ENCODE measurements around the gene GRM8.

The GRM8 gene

DNA sequence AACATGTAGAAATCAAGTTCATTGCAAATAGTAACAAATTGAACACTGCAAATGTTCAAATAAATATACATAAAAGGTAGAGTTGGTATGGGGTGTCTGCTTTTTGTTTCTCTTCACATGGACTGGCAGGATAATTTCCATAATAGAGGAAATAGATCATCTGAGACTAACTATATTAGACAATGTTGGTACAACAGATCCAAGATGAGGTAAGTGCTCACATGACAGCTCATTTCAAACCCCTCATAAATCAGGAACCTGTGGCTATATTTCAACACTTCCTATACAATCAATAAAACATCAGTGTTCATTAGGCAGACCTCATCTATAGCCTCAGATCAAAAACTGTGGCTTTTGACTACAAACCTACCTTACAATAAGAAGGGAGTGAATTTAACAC is 469.1 kb downstream of the GRM8 start:
- DNase-seq (ENCODE audit: insufficient read length) (no peak), FAIRE-seq (no peak)
- TF ChIP-seq POLR2A (IDR thresholded peaks at IDR 0.05; ENCODE audit: low read depth, low read length), result no peak

DNA sequence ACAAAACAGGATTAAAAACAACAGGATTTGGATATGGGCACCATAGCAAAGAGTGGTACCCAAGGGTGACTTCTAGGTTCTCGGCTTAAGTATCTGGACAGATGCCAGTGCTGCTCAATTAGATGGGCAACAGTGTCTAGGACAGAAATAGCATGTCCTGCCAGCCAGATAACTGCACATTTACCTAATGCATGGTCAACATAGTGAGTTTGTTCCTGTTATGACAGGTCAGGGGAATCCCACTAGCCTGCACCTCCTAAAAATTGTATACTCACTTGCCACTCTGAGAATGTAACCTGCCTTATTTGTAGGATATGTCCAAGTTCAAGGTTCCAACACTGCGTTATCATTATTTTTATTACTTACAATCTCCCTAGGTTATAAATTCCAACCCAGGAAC is 471.7 kb downstream of the GRM8 start:
- DNase-seq (ENCODE audit: insufficient read length) (no peak), FAIRE-seq (peak; percentile 89)
- TF ChIP-seq POLR2AphosphoS5 (IDR thresholded peaks at IDR 0.05; ENCODE audit: low read depth, low read length), result no peak
- no peak for TF ChIP-seq POLR2A (IDR thresholded peaks at IDR 0.05; ENCODE audit: low read depth, low read length)
- no peak for TF ChIP-seq TAF1 (IDR thresholded peaks at IDR 0.05; ENCODE audit: borderline replicate concordance, low read depth, low read length)

GRCh38 chr7:126778101-126778500 is 474.6 kb downstream of the GRM8 start:
- FAIRE-seq (no peak), DNase-seq (ENCODE audit: insufficient read length) (no peak)
- no peak for TF ChIP-seq POLR2AphosphoS5 (IDR thresholded peaks at IDR 0.05; ENCODE audit: low read depth, low read length)
- no peak for TF ChIP-seq POLR2A (IDR thresholded peaks at IDR 0.05; ENCODE audit: low read depth, low read length)
- no peak for TF ChIP-seq TAF1 (IDR thresholded peaks at IDR 0.05; ENCODE audit: borderline replicate concordance, low read depth, low read length)

DNA sequence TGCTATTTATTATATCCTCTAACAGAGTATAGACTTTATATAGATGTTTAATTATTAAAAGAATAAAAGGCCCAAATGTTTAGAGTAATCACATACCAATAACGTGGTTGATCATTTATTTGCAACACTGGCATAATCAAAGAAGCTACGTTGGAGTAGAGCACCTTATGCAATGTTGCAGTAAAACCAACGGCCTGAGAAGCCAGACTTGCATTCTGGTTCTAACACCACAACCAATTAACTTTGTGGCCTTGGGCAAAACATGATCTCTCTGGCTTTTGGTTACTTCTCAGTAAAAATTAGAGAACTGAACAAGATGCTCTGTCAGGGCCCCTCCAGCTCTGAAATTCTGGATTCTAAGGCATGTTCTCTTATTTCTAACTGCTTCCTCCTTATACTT is 476.2 kb downstream of the GRM8 start:
- TF ChIP-seq TAF1 (IDR thresholded peaks at IDR 0.05; ENCODE audit: borderline replicate concordance, low read depth, low read length) (no peak), POLR2AphosphoS5 (IDR thresholded peaks at IDR 0.05; ENCODE audit: low read depth, low read length) (no peak), POLR2A (IDR thresholded peaks at IDR 0.05; ENCODE audit: low read depth, low read length) (no peak)
- DNase-seq (ENCODE audit: insufficient read length) (no peak), FAIRE-seq (no peak)

GRCh38 chr7:126774077-126774476 is 478.7 kb downstream of the GRM8 start:
- no peak for DNase-seq (ENCODE audit: insufficient read length)
- no peak for TF ChIP-seq POLR2A (IDR thresholded peaks at IDR 0.05; ENCODE audit: low read depth, low read length)
- TF ChIP-seq TAF1 (IDR thresholded peaks at IDR 0.05; ENCODE audit: borderline replicate concordance, low read depth, low read length), result no peak
- no peak for TF ChIP-seq POLR2AphosphoS5 (IDR thresholded peaks at IDR 0.05; ENCODE audit: low read depth, low read length)
- no peak for FAIRE-seq

DNA sequence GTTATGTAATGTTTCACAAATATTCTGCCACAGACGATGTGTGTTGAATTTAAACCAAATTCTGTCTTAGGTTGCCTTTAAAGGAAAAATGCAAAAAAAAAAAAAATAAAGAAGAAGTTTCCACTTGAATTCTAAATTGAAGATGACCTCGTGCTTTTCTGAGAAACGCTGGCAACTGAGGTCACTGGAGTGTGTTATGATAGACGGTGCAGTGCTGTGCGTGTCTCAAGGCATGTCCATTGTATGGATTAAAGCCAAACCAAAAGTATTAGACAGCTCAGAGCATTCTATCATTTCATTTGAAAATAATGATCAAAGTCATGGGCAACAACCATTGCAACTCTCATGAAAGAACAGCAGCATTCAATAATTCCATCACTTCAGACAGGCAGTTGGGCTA is 483.9 kb downstream of the GRM8 start:
- DNase-seq (ENCODE audit: insufficient read length) (no peak), FAIRE-seq (no peak)
- TF ChIP-seq POLR2A (IDR thresholded peaks at IDR 0.05; ENCODE audit: low read depth, low read length) (no peak), TAF1 (IDR thresholded peaks at IDR 0.05; ENCODE audit: borderline replicate concordance, low read depth, low read length) (no peak), POLR2AphosphoS5 (IDR thresholded peaks at IDR 0.05; ENCODE audit: low read depth, low read length) (no peak)

DNA sequence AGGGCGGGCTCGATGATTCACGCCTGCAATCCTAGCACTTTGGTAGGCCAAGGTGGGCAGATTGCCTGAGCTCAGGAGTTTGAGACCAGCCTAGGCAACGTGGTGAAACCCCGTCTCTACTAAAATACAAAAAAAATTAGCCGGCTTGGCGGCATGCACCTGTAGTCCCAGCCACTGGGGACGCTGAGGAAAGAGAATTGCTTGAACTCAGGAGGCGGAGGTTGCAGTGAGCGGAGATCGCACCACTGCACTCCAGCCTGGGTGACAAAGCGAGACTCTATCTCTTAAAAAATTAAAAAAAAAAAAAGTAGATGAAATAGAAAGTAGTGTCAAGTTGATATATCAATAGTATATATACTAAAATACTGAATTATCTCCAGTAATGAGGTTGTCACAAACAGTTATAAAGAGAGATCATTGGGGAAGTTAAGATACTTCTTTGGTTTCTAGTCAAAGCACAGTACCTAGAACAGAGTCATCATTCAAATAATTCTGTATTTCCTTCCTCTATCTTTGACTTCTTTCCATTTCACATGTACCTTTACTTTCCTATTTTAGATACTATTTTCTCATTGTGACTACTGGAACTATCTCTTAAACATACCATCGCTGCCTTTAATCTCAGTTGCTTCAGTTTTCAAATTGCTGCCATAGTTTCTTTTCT is 491.7 kb downstream of the GRM8 start:
- DNase-seq (ENCODE audit: insufficient read length), result no peak
- TF ChIP-seq POLR2A (IDR thresholded peaks at IDR 0.05; ENCODE audit: low read depth, low read length), result no peak
- no peak for TF ChIP-seq POLR2AphosphoS5 (IDR thresholded peaks at IDR 0.05; ENCODE audit: low read depth, low read length)
- no peak for TF ChIP-seq TAF1 (IDR thresholded peaks at IDR 0.05; ENCODE audit: borderline replicate concordance, low read depth, low read length)
- no peak for FAIRE-seq

DNA sequence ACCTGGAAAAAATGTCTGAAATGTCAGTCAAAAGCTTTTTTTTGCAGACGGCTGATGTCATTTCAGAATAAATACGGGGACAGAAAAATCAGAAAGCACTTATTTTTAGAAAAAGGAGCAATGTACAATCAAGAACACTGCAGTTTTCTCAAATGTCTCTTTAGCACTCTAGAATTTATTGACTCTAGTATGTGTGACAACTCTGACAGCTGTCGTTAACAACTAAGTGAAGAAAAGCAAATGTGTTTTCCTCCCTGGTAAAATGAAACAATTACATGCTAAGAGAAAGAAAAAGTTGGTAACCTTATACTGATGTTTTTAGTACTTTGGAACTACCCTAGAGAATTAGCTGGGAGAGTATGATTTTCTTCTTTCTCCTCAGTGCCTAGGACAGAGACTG is 497.4 kb downstream of the GRM8 start:
- FAIRE-seq, result no peak

DNA sequence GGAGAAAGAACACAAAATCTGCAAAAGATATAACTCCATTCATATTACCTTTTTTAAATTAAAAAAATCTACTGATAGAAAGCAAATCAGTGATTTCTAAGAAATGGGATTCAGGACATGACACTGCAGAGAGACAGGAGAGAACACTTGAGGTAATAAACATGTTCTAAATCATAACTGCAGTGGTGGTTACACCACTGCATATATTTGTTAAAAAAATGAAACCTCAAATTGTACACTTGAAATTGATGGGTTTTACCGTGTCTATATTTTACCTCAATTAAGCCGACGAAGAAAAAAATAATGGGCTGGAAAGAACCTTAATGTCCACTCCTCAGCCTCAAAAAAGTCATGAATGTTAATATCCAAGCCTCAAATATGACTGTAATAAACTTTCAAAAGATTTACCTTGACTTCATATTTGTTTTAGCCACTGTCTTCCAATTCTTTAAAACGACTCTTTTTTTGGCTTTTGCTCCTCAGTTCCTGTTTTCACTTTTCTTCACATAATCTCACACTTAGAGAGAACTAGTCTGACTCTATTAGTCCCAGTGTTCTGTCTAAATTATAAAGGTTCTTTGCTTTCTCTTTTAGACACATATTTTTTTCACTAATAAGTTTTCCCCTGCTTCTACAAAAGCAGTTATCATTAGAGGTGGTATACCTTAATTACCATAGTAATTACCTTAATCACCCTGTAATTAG is 502.4 kb downstream of the GRM8 start:
- FAIRE-seq (no peak), DNase-seq (ENCODE audit: insufficient read length) (no peak)
- TF ChIP-seq POLR2A (IDR thresholded peaks at IDR 0.05; ENCODE audit: low read depth, low read length), result no peak
- no peak for TF ChIP-seq TAF1 (IDR thresholded peaks at IDR 0.05; ENCODE audit: borderline replicate concordance, low read depth, low read length)
- TF ChIP-seq POLR2AphosphoS5 (IDR thresholded peaks at IDR 0.05; ENCODE audit: low read depth, low read length), result no peak

More for the DNA sequence above, 497.4 kb downstream of the GRM8 start:
- DNase-seq (ENCODE audit: insufficient read length), result no peak
- no peak for TF ChIP-seq POLR2A (IDR thresholded peaks at IDR 0.05; ENCODE audit: low read depth, low read length)
- TF ChIP-seq TAF1 (IDR thresholded peaks at IDR 0.05; ENCODE audit: borderline replicate concordance, low read depth, low read length), result no peak
- TF ChIP-seq POLR2AphosphoS5 (IDR thresholded peaks at IDR 0.05; ENCODE audit: low read depth, low read length), result no peak

GRCh38 chr7:126728967-126729366 is 523.8 kb downstream of the GRM8 start:
- no peak for FAIRE-seq

DNA sequence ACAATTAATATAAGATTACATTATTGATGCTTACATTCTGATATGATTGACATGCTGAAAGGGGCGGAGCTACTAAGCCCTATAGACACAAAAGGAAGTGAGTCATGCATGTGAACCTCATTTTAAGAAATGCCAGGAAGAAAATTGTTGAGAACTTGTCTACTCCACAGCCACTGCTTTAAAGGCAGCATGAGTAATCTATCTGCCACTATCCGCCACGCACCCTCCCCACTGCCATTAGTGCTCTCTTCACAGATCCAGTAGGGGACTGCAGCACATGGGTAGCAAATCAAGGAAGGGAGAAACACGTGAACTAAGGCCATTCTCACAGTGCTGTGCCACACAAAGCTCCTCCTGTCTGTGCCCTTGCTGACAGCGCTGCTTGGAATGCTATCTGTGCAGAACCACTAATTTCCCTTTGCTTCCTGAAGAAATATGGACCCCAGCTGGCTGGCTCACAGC is 524.8 kb downstream of the GRM8 start:
- TF ChIP-seq POLR2A (IDR thresholded peaks at IDR 0.05; ENCODE audit: low read depth, low read length), result no peak
- TF ChIP-seq TAF1 (IDR thresholded peaks at IDR 0.05; ENCODE audit: borderline replicate concordance, low read depth, low read length), result no peak
- no peak for TF ChIP-seq POLR2AphosphoS5 (IDR thresholded peaks at IDR 0.05; ENCODE audit: low read depth, low read length)
- DNase-seq (ENCODE audit: insufficient read length), result no peak
- FAIRE-seq, result no peak

More at GRCh38 chr7:126728967-126729366, 523.8 kb downstream of the GRM8 start:
- no peak for DNase-seq (ENCODE audit: insufficient read length)
- no peak for TF ChIP-seq POLR2AphosphoS5 (IDR thresholded peaks at IDR 0.05; ENCODE audit: low read depth, low read length)

DNA sequence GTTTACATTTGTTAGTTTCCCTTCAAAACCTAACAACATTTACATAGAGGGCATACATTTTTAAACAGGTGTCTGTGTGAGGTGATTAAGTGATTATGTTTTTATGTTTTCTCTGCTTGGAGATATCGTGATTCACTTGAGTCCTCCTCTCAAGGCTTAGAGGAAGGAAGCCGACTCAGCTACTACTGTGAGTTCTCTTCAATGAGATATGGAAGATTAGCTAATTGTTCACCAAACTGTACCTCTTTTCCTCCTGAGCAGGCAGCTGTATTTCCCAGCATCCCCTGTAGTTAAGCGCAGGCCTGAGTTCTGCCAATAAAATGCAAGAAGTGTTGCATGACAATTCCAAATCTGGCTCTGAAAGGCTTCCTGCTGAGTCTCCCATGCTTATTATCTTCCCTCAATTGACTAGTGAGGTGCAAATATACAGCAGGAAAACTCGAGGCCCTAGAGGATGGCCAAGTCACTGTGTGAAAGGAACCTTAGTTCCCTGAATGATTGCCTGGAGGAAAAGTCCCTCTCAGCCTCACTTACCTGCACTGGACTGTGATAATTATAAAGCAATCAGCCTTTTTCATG is 528.7 kb downstream of the GRM8 start:
- DNase-seq (ENCODE audit: insufficient read length) (no peak), FAIRE-seq (no peak)
- TF ChIP-seq TAF1 (IDR thresholded peaks at IDR 0.05; ENCODE audit: borderline replicate concordance, low read depth, low read length), result no peak

Measured in GM12892 (cell line).